Endothelial cell of umbilical vein (primary cell): ENCODE data around the gene TAS1R3. TPM values are rescaled to one million over a fixed set of nuclear protein-coding genes. Genes with fewer than 3 reads are reported as not detected.

Source experiments
- BruUV-seq: library from RNA; stranded (reverse); fragments of 400-500 nt; replicated peaks from 2 replicates; lab custom pipeline; 2021; lab: Mats Ljungman, UMichigan
- CTCF ChIA-PET: fragments of 300-600, 350-600 bp; sonication (Branson Sonifier 250); formaldehyde crosslinking; loops from one replicate; lab custom pipeline; 2021; ENCODE audit warnings: antibody characterized with exemption, inconsistent platforms; lab: Charles Lee
- POLR2A ChIA-PET: fragments of 300-600, 350-600 bp; sonication (Branson Sonifier 250); formaldehyde crosslinking; loops from one replicate; lab custom pipeline; 2021; ENCODE audit warnings: antibody characterized with exemption, inconsistent platforms; lab: Charles Lee
- DNase-seq: peaks from one replicate; pipeline ENCODE4 v3.0.0-alpha.2; 2011; ENCODE audit warnings: low read depth, low spot score
- FAIRE-seq: peaks from 2 replicates; lab custom pipeline; 2011; peaks lifted over from hg19 to GRCh38; lab: Jason Lieb, UNC
- H2AFZ ChIP-seq: 2 replicates; pipeline ENCODE4 v1.6.0; 2012; ENCODE audit warnings: low read depth, low read length, control low read depth, inconsistent platforms
- H3K27ac ChIP-seq: 2 replicates; pipeline ENCODE4 v1.5.1; 2011; ENCODE audit warnings: low read depth, mild to moderate bottlenecking, control low read depth, low read length, moderate library complexity; ENCODE audit not compliant: insufficient read depth
- H3K27me3 ChIP-seq, 2 experiments: 2 replicates each; pipeline versions ENCODE4 v1.6.0 to v1.6.1; 2011; ENCODE audit warnings: low read length in 2 of 2, mixed read lengths in 1 of 2; ENCODE audit not compliant: control insufficient read depth in 2 of 2, insufficient read depth in 2 of 2
- H3K36me3 ChIP-seq, 2 experiments: 2 replicates in 1 of 2; 3 replicates in 1 of 2; pipeline ENCODE4 v1.5.1; 2011; ENCODE audit warnings: low read length in 2 of 2, mild to moderate bottlenecking in 1 of 2, moderate library complexity in 1 of 2; ENCODE audit not compliant: control insufficient read depth in 2 of 2, insufficient read depth in 2 of 2; ENCODE audit errors: extremely low read depth in 1 of 2
- H3K4me1 ChIP-seq: 3 replicates; pipeline ENCODE4 v1.5.1; 2011; ENCODE audit warnings: mild to moderate bottlenecking, low read length; ENCODE audit not compliant: control insufficient read depth, insufficient read depth; ENCODE audit errors: extremely low read depth
- H3K4me2 ChIP-seq: 2 replicates; pipeline ENCODE4 v1.6.1; 2011; ENCODE audit warnings: low read length, control low read depth, mixed read lengths; ENCODE audit not compliant: insufficient read depth
- H3K4me3 ChIP-seq, 3 experiments: fragments of 200-600 bp in 1 of 3; sonication (generic), shearing (Covaris generic) in 1 of 3; replicated peaks in 1 of 3; 2 replicates each; pipeline ENCODE4 v1.5.1; 2011 to 2016; ENCODE audit warnings: control low read depth in 3 of 3, low read length in 3 of 3, mild to moderate bottlenecking in 2 of 3, inconsistent platforms in 1 of 3, low read depth in 1 of 3, moderate library complexity in 1 of 3; ENCODE audit not compliant: insufficient read depth in 1 of 3
- H3K79me2 ChIP-seq: 2 replicates; pipeline ENCODE4 v1.6.0; 2012; ENCODE audit warnings: low read length, inconsistent platforms; ENCODE audit not compliant: control insufficient read depth, insufficient read depth
- H3K9ac ChIP-seq: replicated peaks from 2 replicates; pipeline ENCODE3; 2011; ENCODE audit warnings: low read length, control low read depth; ENCODE audit not compliant: insufficient read depth; ENCODE audit errors: extremely low read depth
- H3K9me1 ChIP-seq: replicated peaks from 3 replicates; pipeline ENCODE4 v1.6.0; 2011; ENCODE audit warnings: mild to moderate bottlenecking, low read length; ENCODE audit not compliant: control insufficient read depth, insufficient read depth; ENCODE audit errors: extremely low read depth
- H3K9me3 ChIP-seq: replicated peaks from 2 replicates; pipeline ENCODE4 v1.5.1; 2012; ENCODE audit warnings: low read length, inconsistent platforms; ENCODE audit not compliant: control insufficient read depth, insufficient read depth
- H4K20me1 ChIP-seq: replicated peaks from 2 replicates; pipeline ENCODE3; 2011; ENCODE audit warnings: mild to moderate bottlenecking, low read length; ENCODE audit not compliant: control insufficient read depth, insufficient read depth; ENCODE audit errors: extremely low read depth
- EZH2 ChIP-seq: IDR thresholded peaks from 2 replicates; pipeline ENCODE4 v1.6.1; 2012; ENCODE audit warnings: borderline replicate concordance, low read depth, mild to moderate bottlenecking, moderate library complexity, low read length, inconsistent platforms; ENCODE audit not compliant: severe bottlenecking
- FOS ChIP-seq: IDR thresholded peaks from 2 replicates; pipeline ENCODE4 v1.6.1; 2011; ENCODE audit warnings: mild to moderate bottlenecking, low read length, moderate library complexity, borderline replicate concordance; ENCODE audit not compliant: insufficient read depth
- GATA2 ChIP-seq: IDR thresholded peaks from 2 replicates; pipeline ENCODE4 v1.7.0; 2011; ENCODE audit warnings: low read depth, mild to moderate bottlenecking, moderate library complexity, mixed read lengths, low read length; ENCODE audit not compliant: insufficient read length, insufficient read depth
- JUN ChIP-seq: IDR thresholded peaks from 2 replicates; pipeline ENCODE4 v1.6.1; 2011; ENCODE audit warnings: borderline replicate concordance, low read depth; ENCODE audit not compliant: insufficient read length, insufficient read depth
- MYC ChIP-seq: IDR thresholded peaks from one replicate; pipeline ENCODE4 v1.6.1; 2011; ENCODE audit warnings: mild to moderate bottlenecking, low read depth, low read length
- POLR2A ChIP-seq: IDR thresholded peaks from 2 replicates; pipeline ENCODE4 v1.6.1; 2012; ENCODE audit warnings: low read depth, mild to moderate bottlenecking, control low read depth, low read length
- POLR2AphosphoS5 ChIP-seq: IDR thresholded peaks from 2 replicates; pipeline ENCODE4 v1.6.1; 2012; ENCODE audit warnings: low read depth, mild to moderate bottlenecking, control low read depth, low read length, moderate library complexity; ENCODE audit not compliant: insufficient read depth
- dilution Hi-C: fragments of 300-500 bp; cut with MboI; formaldehyde crosslinking; loops from one replicate; pipeline ENCODE4 v1.15.0; 2019; ENCODE audit warnings: low sequenced_read_pairs; ENCODE audit not compliant: extremely low pct_ligation_motif_present
- intact Hi-C: fragments of 100-400 bp; cut with micrococcal nuclease; formaldehyde crosslinking; loops from one replicate; pipeline ENCODE4 v1.10.0; 2022
- polyA plus RNA-seq, 4 experiments: library from polyadenylated mRNA; depleted of rRNA in 3 of 4; stranded (reverse) in 3 of 4; unstranded in 1 of 4; fragments of >200 nt; gene quantifications; 2 replicates each; pipeline versions ENCODE4 v1.2.1 to v1.2.3, GENCODE V29; 2011 to 2012; ENCODE audit warnings: missing spikeins in 1 of 4
- total RNA-seq: library from RNA; stranded (reverse); gene quantifications from 2 replicates; pipeline ENCODE4 v1.2.3, GENCODE V29; 2021
- TF ChIP-seq, protein P1 (sequence below), 2 donors: IDR thresholded peaks; 1 replicate in 1 of 2; 2 replicates in 1 of 2; pipeline ENCODE4 v1.5.1; 2011; ENCODE audit warnings: low read length in 2 of 2, mild to moderate bottlenecking in 2 of 2, moderate library complexity in 2 of 2, control low read depth in 1 of 2, inconsistent platforms in 1 of 2, low read depth in 1 of 2; ENCODE audit not compliant: insufficient read depth in 1 of 2; ENCODE audit errors: extremely low read depth in 1 of 2
- TF ChIP-seq, protein P2 (sequence below): IDR thresholded peaks from 2 replicates; pipeline ENCODE4 v1.6.1; 2011; ENCODE audit not compliant: insufficient read depth, insufficient read length

TAS1R3 gene
- total and polyA plus RNA-seq, 2 donors (not counting 3 experiments of a cell fraction or from before 2014, with no cell fraction given): 0.26 to 0.38 TPM

DNA sequence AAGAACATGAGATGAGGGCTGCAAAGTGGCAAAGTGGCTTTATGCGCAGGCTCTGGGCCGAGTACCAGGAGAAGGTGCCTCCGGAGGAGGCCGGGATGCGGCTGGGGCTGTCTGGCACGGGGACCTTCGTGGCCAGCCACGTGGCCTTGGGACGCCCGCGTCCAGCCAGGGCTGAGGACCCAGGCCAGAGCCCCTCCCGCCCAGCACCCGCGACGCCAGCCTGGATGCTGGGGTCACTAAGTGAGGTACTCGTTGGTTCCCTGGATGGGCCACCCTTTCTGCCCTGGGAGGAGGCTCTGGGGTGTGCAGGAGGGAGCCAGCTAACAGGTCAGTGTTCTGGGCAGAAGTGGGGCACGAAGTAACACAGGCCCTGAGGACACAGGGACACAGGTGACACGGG lies 38.2 kb upstream of the TAS1R3 start:
- Histone ChIP-seq H2AFZ (no peak overlapping the region), H3K36me3 (no peaks in the 10 kb centered on the region), H3K4me1 (no peaks in the 10 kb centered on the region), H3K9ac (no peak overlapping the region), H3K79me2 (no peaks in the 10 kb centered on the region), H4K20me1 (no peaks in the 10 kb centered on the region), H3K4me3 (no peak overlapping the region), H3K9me3 (no peaks in the 10 kb centered on the region), H3K27ac (no peak overlapping the region), H3K9me1 (no peaks in the 10 kb centered on the region), H3K4me2 (no peak overlapping the region), H3K27me3 (no peaks in the 10 kb centered on the region)
- dilution Hi-C loops: no loop called here
- TF ChIP-seq GATA2: no peak
- no peak for TF ChIP-seq JUN
- no peak for TF ChIP-seq POLR2A
- no peak for TF ChIP-seq EZH2
- no peak for TF ChIP-seq POLR2AphosphoS5
- TF ChIP-seq, protein P1, sequence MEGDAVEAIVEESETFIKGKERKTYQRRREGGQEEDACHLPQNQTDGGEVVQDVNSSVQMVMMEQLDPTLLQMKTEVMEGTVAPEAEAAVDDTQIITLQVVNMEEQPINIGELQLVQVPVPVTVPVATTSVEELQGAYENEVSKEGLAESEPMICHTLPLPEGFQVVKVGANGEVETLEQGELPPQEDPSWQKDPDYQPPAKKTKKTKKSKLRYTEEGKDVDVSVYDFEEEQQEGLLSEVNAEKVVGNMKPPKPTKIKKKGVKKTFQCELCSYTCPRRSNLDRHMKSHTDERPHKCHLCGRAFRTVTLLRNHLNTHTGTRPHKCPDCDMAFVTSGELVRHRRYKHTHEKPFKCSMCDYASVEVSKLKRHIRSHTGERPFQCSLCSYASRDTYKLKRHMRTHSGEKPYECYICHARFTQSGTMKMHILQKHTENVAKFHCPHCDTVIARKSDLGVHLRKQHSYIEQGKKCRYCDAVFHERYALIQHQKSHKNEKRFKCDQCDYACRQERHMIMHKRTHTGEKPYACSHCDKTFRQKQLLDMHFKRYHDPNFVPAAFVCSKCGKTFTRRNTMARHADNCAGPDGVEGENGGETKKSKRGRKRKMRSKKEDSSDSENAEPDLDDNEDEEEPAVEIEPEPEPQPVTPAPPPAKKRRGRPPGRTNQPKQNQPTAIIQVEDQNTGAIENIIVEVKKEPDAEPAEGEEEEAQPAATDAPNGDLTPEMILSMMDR (IDR thresholded peaks at IDR 0.05; ENCODE audit: extremely low read depth in 1 of 2, insufficient read depth in 1 of 2, low read depth in 1 of 2, low read length in 2 of 2): no peak
- TF ChIP-seq, protein P2, sequence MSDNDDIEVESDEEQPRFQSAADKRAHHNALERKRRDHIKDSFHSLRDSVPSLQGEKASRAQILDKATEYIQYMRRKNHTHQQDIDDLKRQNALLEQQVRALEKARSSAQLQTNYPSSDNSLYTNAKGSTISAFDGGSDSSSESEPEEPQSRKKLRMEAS: no peak
- no peak for TF ChIP-seq FOS
- no peak for TF ChIP-seq MYC
- intact Hi-C loops: no loop called here
- FAIRE-seq: no peak
- ChIA-PET POLR2A (no interaction called here), CTCF (interaction anchor here (0.6 to 5.5 kb wide), 5 partner anchors 19 to 310 kb away, joined by 3 to 286 read pairs (median 16); partner anchors contain the start of genes PERM1, SDF4 and UBE2J2)
- no TSS peak for BruUV-seq
- no peak for DNase-seq
